Stomach (tissue), 9 donors: Measurements from ENCODE around the gene ATXN1. TPM values are rescaled to one million over a fixed set of nuclear protein-coding genes. Genes with fewer than 3 reads are reported as not detected.

Experiments used
- DNase-seq, 2 donors: peaks; one replicate each; pipeline versions ENCODE4 v3.0.0 to v3.0.0-alpha.2; 2013 to 2019
- H3K27ac ChIP-seq, 5 donors: fragments of 200-600 bp in 4 of 5; sonication (generic) in 4 of 5; one replicate each; pipeline ENCODE4 v1.5.1; 2013 to 2019; ENCODE audit warnings: mild to moderate bottlenecking in 1 of 5, moderate library complexity in 1 of 5
- H3K27me3 ChIP-seq, 3 donors: fragments of 200-600 bp; sonication (generic); one replicate each; pipeline ENCODE4 v1.5.1; 2017 to 2019; ENCODE audit warnings: mixed run types in 1 of 3
- H3K36me3 ChIP-seq, 4 donors: fragments of 200-600 bp; sonication (generic); 1 replicate in 3 of 4; 2 replicates in 1 of 4; pipeline ENCODE4 v1.5.1; 2016 to 2019
- H3K4me1 ChIP-seq, 4 donors: fragments of 200-600 bp; sonication (generic); one replicate each; pipeline ENCODE4 v1.5.1; 2016 to 2019
- H3K4me3 ChIP-seq, 4 donors: fragments of 200-600 bp; sonication (generic) in 3 of 4; one replicate each; pipeline ENCODE4 v1.5.1; 2016 to 2019; ENCODE audit warnings: mild to moderate bottlenecking in 1 of 4
- H3K9me3 ChIP-seq, 4 donors: fragments of 200-600 bp; sonication (generic); one replicate each; pipeline ENCODE4 v1.5.1; 2016 to 2019
- CTCF ChIP-seq, 7 experiments: fragments of 450-650 bp in 4 of 7; fragments of 200-600 bp in 3 of 7; sonication (generic) in 3 of 7; IDR thresholded peaks; one replicate each; pipeline ENCODE4 v1.5.1; 2016 to 2019; ENCODE audit warnings: antibody characterized with exemption in 7 of 7, control low read depth in 2 of 7, mild to moderate bottlenecking in 1 of 7
- EP300 ChIP-seq: sonication (generic); formaldehyde crosslinking; IDR thresholded peaks from one replicate; pipeline ENCODE4 v1.6.1; 2017; ENCODE audit warnings: antibody characterized with exemption
- POLR2A ChIP-seq, 4 donors: fragments of 450-650 bp; IDR thresholded peaks; one replicate each; pipeline ENCODE4 v1.6.1; 2016; ENCODE audit warnings: antibody characterized with exemption in 4 of 4, control low read depth in 2 of 4, mild to moderate bottlenecking in 1 of 4, moderate library complexity in 1 of 4
- POLR2AphosphoS5 ChIP-seq, 3 donors: sonication (generic); formaldehyde crosslinking; IDR thresholded peaks; one replicate each; pipeline ENCODE4 v1.6.1; 2016; ENCODE audit warnings: antibody characterized with exemption in 3 of 3
- WGBS, 5 donors: extraction: QIAGEN DNeasy Blood & Tissue Kit in 3 of 5; methylation state at CpG; one replicate each; pipeline versions ENCODE4 v1.1.5 to v1.1.7; 2013 to 2018; 5-methylcytosine and 5-hydroxymethylcytosine counted together
- intact Hi-C: fragments of 100-400 bp; cut with DNase I; formaldehyde crosslinking; loops from one replicate; pipeline ENCODE4 v1.15.1; 2023; ENCODE audit warnings: low total_unique reads
- polyA plus RNA-seq, 3 donors: library from polyadenylated mRNA; stranded (reverse); fragments of 200-250 nt; gene quantifications; one replicate each; pipeline ENCODE4 v1.2.3, GENCODE V29; 2013
- total RNA-seq, 5 donors: library from RNA; depleted of rRNA; stranded (reverse); fragments of >200 nt; gene quantifications; one replicate each; pipeline versions ENCODE4 v1.1.0 to v1.2.3, GENCODE V29; 2014 to 2016
- donor health status: healthy with polysubstance abuse.
- donor health status: Bipolar disorder and iron deficiency.
- donor health status: healthy.

ATXN1 gene
- total and polyA plus RNA-seq, 8 donors: 5.2 to 106 (median 39.0) TPM

- TF ChIP-seq EP300 (no peak), POLR2AphosphoS5 (IDR thresholded peaks at IDR 0.05) (no peak), POLR2A (IDR thresholded peaks at IDR 0.05) (no peak), CTCF (IDR thresholded peaks at IDR 0.05) (no peak)
- no peaks in the 10 kb centered on the region for H3K9me3 ChIP-seq
- peak overlapping the region in 2 of 5 donors; percentile 23 to 25 for H3K27ac ChIP-seq
- intact Hi-C loops: no loop called here
- peak overlapping the region in 1 of 4 donors; percentile 8 for H3K4me3 ChIP-seq
- peaks cover 0 to 40% (median 23%) of the 10 kb centered on the region in 4 donors for H3K4me1 ChIP-seq
- DNase-seq: no peak
- WGBS, 5 donors: 43 to 68% (median 64%) methylated on average over 4 of the region's 4 CpGs
- no peaks in the 10 kb centered on the region for H3K27me3 ChIP-seq
- H3K36me3 ChIP-seq: no peaks in the 10 kb centered on the region
Observed at GRCh38 chr6:16413399-16413798, 347.9 kb downstream of the ATXN1 start.

GRCh38 chr6:16412982-16413381 is 348.3 kb downstream of the ATXN1 start:
- Histone ChIP-seq H3K9me3 (no peaks in the 10 kb centered on the region), H3K4me3 (peak overlapping the region in 1 of 4 donors; percentile 8), H3K27ac (peak overlapping the region in 1 of 5 donors; percentile 23), H3K36me3 (no peaks in the 10 kb centered on the region), H3K4me1 (peaks cover 0 to 40% (median 23%) of the 10 kb centered on the region in 4 donors), H3K27me3 (no peaks in the 10 kb centered on the region)
- no peak for TF ChIP-seq POLR2A (IDR thresholded peaks at IDR 0.05)
- TF ChIP-seq EP300: no peak
- no peak for TF ChIP-seq CTCF (IDR thresholded peaks at IDR 0.05)
- no peak for TF ChIP-seq POLR2AphosphoS5 (IDR thresholded peaks at IDR 0.05)
- no peak for DNase-seq
- intact Hi-C loops: no loop called here
- WGBS, 5 donors: 71 to 76% (median 73%) methylated on average over 3 of the region's 3 CpGs

GRCh38 chr6:16412171-16412570 is 349.1 kb downstream of the ATXN1 start:
- Histone ChIP-seq H3K36me3 (no peaks in the 10 kb centered on the region), H3K4me3 (no peak overlapping the region), H3K4me1 (peaks cover 4 to 46% (median 24%) of the 10 kb centered on the region in 4 donors), H3K27ac (no peak overlapping the region), H3K9me3 (no peaks in the 10 kb centered on the region), H3K27me3 (no peaks in the 10 kb centered on the region)
- intact Hi-C loops: no loop called here
- TF ChIP-seq CTCF (IDR thresholded peaks at IDR 0.05) (no peak), POLR2A (IDR thresholded peaks at IDR 0.05) (no peak), EP300 (no peak), POLR2AphosphoS5 (IDR thresholded peaks at IDR 0.05) (no peak)
- WGBS, 5 donors: 89 to 95% (median 94%) methylated on average over 4 of the region's 4 CpGs
- no peak for DNase-seq

GRCh38 chr6:16409531-16410441 is 351.5 kb downstream of the ATXN1 start:
- intact Hi-C loops: no loop called here
- H3K4me3 ChIP-seq: no peak overlapping the region
- 51 to 61% (median 58%) methylated on average over 19 of the region's 19 CpGs for WGBS, 5 donors

More at GRCh38 chr6:16409531-16410441, 351.5 kb downstream of the ATXN1 start:
- Histone ChIP-seq H3K27me3 (no peaks in the 10 kb centered on the region), H3K27ac (no peak overlapping the region), H3K36me3 (no peaks in the 10 kb centered on the region), H3K4me1 (peaks cover 11 to 70% (median 38%) of the 10 kb centered on the region in 4 donors), H3K9me3 (no peaks in the 10 kb centered on the region)
- DNase-seq: peak; percentile 52 to 83
- TF ChIP-seq CTCF (IDR thresholded peaks at IDR 0.05): peak in 5 of 7 experiments; percentile 66 to 74 (median 71)
- TF ChIP-seq POLR2A (IDR thresholded peaks at IDR 0.05): no peak
